Measurements from ENCODE around the gene ENPP1. TPM values are rescaled to one million over a fixed set of nuclear protein-coding genes. Genes with fewer than 3 reads are reported as not detected.

The ENPP1 gene
- total and polyA plus RNA-seq, 9 of the 15 experiments (the other 6 are each of a cell fraction or from before 2014, with no cell fraction given), result 0.03 to 0.56 (median 0.14) TPM

DNA sequence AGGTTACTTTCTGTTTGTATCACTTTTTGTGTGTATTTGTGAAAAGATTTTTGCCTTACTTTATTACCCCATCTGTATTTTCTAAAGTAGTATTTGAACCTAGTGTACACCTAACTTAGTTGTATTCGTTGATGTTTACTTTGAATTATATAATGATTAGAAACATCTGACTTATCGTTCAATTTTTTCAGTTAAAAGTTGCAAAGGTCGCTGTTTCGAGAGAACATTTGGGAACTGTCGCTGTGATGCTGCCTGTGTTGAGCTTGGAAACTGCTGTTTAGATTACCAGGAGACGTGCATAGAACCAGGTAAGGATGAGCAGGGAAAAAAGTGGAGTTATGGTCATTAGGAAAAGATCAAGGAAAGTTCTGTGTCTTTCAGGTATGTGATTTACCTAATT lies 42.0 kb downstream of the ENPP1 start (continued):
- TF ChIP-seq, protein P1, sequence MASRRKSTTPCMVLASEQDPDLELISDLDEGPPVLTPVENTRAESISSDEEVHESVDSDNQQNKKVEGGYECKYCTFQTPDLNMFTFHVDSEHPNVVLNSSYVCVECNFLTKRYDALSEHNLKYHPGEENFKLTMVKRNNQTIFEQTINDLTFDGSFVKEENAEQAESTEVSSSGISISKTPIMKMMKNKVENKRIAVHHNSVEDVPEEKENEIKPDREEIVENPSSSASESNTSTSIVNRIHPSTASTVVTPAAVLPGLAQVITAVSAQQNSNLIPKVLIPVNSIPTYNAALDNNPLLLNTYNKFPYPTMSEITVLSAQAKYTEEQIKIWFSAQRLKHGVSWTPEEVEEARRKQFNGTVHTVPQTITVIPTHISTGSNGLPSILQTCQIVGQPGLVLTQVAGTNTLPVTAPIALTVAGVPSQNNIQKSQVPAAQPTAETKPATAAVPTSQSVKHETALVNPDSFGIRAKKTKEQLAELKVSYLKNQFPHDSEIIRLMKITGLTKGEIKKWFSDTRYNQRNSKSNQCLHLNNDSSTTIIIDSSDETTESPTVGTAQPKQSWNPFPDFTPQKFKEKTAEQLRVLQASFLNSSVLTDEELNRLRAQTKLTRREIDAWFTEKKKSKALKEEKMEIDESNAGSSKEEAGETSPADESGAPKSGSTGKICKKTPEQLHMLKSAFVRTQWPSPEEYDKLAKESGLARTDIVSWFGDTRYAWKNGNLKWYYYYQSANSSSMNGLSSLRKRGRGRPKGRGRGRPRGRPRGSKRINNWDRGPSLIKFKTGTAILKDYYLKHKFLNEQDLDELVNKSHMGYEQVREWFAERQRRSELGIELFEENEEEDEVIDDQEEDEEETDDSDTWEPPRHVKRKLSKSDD (conservative IDR thresholded peaks at IDR 0.05; ENCODE audit: low read length), result no peak
- no peak for TF ChIP-seq ERF (CRISPR knock-in tag; IDR thresholded peaks at IDR 0.05)

DNA sequence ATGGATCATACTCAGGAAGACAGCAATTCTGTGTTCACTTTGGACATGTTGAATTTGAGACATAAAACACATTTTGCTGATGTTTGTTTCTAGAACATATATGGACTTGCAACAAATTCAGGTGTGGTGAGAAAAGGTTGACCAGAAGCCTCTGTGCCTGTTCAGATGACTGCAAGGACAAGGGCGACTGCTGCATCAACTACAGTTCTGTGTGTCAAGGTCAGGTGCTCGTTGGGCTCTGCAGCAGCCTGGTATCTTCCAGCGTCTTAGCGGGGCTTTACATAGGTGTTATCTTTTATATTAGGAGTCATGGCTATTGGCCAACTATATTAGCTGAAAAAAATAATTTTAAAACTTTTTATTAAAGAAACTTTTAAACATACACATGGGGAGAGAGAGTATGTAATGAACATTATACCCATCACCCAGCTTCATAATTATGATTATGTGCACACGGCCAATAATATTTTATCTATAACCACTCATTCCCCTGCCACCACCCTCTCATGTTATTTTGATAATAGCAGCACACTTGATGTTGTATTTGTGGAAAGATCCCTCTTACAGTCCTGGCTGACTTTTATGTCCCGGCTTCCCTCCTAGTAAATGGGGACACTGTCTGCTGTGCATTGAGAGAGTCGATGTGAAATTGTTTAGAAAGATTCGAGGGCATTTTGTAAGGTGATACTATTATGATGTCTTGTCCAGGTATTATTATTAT lies 43.4 kb downstream of the ENPP1 start:
- Histone ChIP-seq H3K27ac (ENCODE audit: extremely low read depth, low read depth, low read length) (no peak overlapping the region), H3K4me1 (replicated peaks in 1 of 2; ENCODE audit: control insufficient read depth in 2 of 2, insufficient read depth in 2 of 2, low read length in 2 of 2) (no peaks in the 10 kb centered on the region), H3K4me2 (ENCODE audit: insufficient read depth, low read length) (no peak overlapping the region), H3K4me3 (no peak overlapping the region), H3K79me2 (ENCODE audit: control insufficient read depth, insufficient read depth, low read length) (no peaks in the 10 kb centered on the region), H3K27me3 (ENCODE audit: control insufficient read depth in 2 of 2, insufficient read depth in 2 of 2, low read length in 2 of 2) (no peaks in the 10 kb centered on the region), H3K9me3 (replicated peaks; ENCODE audit: control insufficient read depth, insufficient read depth, low read depth, low read length) (no peaks in the 10 kb centered on the region), H3K9me1 (ENCODE audit: control insufficient read depth, insufficient read depth, low read length) (no peaks in the 10 kb centered on the region), H3K9ac (ENCODE audit: insufficient read depth in 1 of 2, low read depth in 2 of 2, low read length in 2 of 2) (no peak overlapping the region), H2AFZ (ENCODE audit: low read depth, low read length) (no peak overlapping the region), H3K36me3 (ENCODE audit: control insufficient read depth, insufficient read depth, low read length) (no peaks in the 10 kb centered on the region), H4K20me1 (replicated peaks; ENCODE audit: control insufficient read depth, insufficient read depth, low read length) (no peaks in the 10 kb centered on the region)
- in situ Hi-C loops (cut with MboI), result no loop called here
- DNase-seq (ENCODE audit: extremely low read depth in 1 of 4, low spot score in 3 of 4) (no peak), ATAC-seq (no peak), FAIRE-seq (no peak)
- ChIA-PET POLR2A (no interaction called here), CTCF (ENCODE audit: low intra/inter-chr PET ratio) (no interaction called here)
- BruUV-seq (replicated peaks), result no TSS peak
- intact Hi-C loops (cut with micrococcal nuclease), result no loop called here
- WGBS (ENCODE audit: insufficient coverage, low coverage, missing lambda C conversion rate), result 1% methylated on average over 8 of the region's 8 CpGs
- TF ChIP-seq DIDO1 (tag; IDR thresholded peaks at IDR 0.05; ENCODE audit: low read depth) (no peak), ZNF79 (CRISPR knock-in tag; IDR thresholded peaks at IDR 0.05; ENCODE audit: low read depth) (no peak), TRIM28 (IDR thresholded peaks at IDR 0.05) (no peak), PCBP2 (IDR thresholded peaks at IDR 0.05; ENCODE audit: low read depth, low read length, poor library complexity, severe bottlenecking) (no peak), STAG1 (CRISPR knock-in tag; IDR thresholded peaks at IDR 0.05; ENCODE audit: borderline replicate concordance) (no peak), RBM15 (IDR thresholded peaks at IDR 0.05; ENCODE audit: insufficient read depth, low read length) (no peak), TEAD1 (CRISPR knock-in tag; IDR thresholded peaks at IDR 0.05) (no peak), RBM39 (optimal IDR thresholded peaks at IDR 0.05; ENCODE audit: low read depth, low read length) (no peak), HMG20A (CRISPR knock-in tag; conservative IDR thresholded peaks at IDR 0.05) (no peak), ZNF239 (CRISPR knock-in tag; IDR thresholded peaks at IDR 0.05) (no peak), RBM14 (IDR thresholded peaks at IDR 0.05; ENCODE audit: borderline replicate concordance, insufficient read depth, low read depth, low read length) (no peak), SMARCA5 (IDR thresholded peaks at IDR 0.05) (no peak), ZNF57 (CRISPR knock-in tag; IDR thresholded peaks at IDR 0.05) (no peak), ZNF384 (IDR thresholded peaks at IDR 0.05; ENCODE audit: low read depth, low read length) (no peak), ZSCAN29 (IDR thresholded peaks at IDR 0.05) (no peak)
- TF ChIP-seq, protein P2, sequence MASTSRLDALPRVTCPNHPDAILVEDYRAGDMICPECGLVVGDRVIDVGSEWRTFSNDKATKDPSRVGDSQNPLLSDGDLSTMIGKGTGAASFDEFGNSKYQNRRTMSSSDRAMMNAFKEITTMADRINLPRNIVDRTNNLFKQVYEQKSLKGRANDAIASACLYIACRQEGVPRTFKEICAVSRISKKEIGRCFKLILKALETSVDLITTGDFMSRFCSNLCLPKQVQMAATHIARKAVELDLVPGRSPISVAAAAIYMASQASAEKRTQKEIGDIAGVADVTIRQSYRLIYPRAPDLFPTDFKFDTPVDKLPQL (IDR thresholded peaks at IDR 0.05; ENCODE audit: extremely low read depth, insufficient read length), result no peak
- TF ChIP-seq, protein P3, sequence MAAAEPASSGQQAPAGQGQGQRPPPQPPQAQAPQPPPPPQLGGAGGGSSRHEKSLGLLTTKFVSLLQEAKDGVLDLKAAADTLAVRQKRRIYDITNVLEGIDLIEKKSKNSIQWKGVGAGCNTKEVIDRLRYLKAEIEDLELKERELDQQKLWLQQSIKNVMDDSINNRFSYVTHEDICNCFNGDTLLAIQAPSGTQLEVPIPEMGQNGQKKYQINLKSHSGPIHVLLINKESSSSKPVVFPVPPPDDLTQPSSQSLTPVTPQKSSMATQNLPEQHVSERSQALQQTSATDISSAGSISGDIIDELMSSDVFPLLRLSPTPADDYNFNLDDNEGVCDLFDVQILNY (CRISPR knock-in tag; IDR thresholded peaks at IDR 0.05), result no peak

All from K562 (cell line).